Glutamatergic neuron (in vitro differentiated cells): Measurements from ENCODE around the gene ANKMY1. TPM values are rescaled to one million over a fixed set of nuclear protein-coding genes. Genes with fewer than 3 reads are reported as not detected.

Source experiments
- DNase-seq: peaks from one replicate; pipeline ENCODE4 v3.0.0; 2022
- H3K27ac Mint-ChIP-seq: one replicate; pipeline ENCODE4 v1.8.0; 2020; ENCODE audit warnings: mild to moderate bottlenecking, mixed read lengths, inconsistent platforms; ENCODE audit not compliant: unreplicated experiment
- H3K27me3 Mint-ChIP-seq: one replicate; pipeline ENCODE4 v1.8.0; 2020; ENCODE audit warnings: mild to moderate bottlenecking, moderate library complexity, mixed read lengths, inconsistent platforms; ENCODE audit not compliant: unreplicated experiment
- H3K36me3 Mint-ChIP-seq: one replicate; pipeline ENCODE4 v1.8.0; 2020; ENCODE audit warnings: mild to moderate bottlenecking, mixed read lengths, inconsistent platforms; ENCODE audit not compliant: unreplicated experiment
- H3K4me1 Mint-ChIP-seq: one replicate; pipeline ENCODE4 v1.8.0; 2020; ENCODE audit warnings: mild to moderate bottlenecking, low read depth, mixed read lengths, inconsistent platforms; ENCODE audit not compliant: unreplicated experiment
- H3K4me3 Mint-ChIP-seq: one replicate; pipeline ENCODE4 v1.8.0; 2020; ENCODE audit warnings: mild to moderate bottlenecking, mixed read lengths, inconsistent platforms; ENCODE audit not compliant: unreplicated experiment
- H3K9me3 Mint-ChIP-seq: one replicate; pipeline ENCODE4 v1.8.0; 2020; ENCODE audit warnings: mild to moderate bottlenecking, moderate library complexity, mixed read lengths, inconsistent platforms; ENCODE audit not compliant: unreplicated experiment
- CTCF ChIP-seq: fragments of 200-600 bp; sonication (generic); IDR thresholded peaks from one replicate; pipeline ENCODE4 v1.5.0; 2021; ENCODE audit not compliant: partially characterized antibody, unreplicated experiment
- total RNA-seq: library from RNA; stranded (reverse); fragmentation: NEBNext Ultra II Directional; extraction: Animal tissue kit (Norgen Biotek cat#: 25700); gene quantifications from one replicate; pipeline ENCODE4 v1.2.1, GENCODE V29; 2021; ENCODE audit not compliant: unreplicated experiment

Gene ANKMY1
- total RNA-seq, 1 donor from 2014 or later: 9.0 TPM

- H3K4me1 Mint-ChIP-seq: peaks cover 22% of the 10 kb centered on the region
- H3K9me3 Mint-ChIP-seq: peaks cover 25% of the 10 kb centered on the region
- TF ChIP-seq CTCF: no peak
- H3K4me3 Mint-ChIP-seq: no peak overlapping the region
- H3K36me3 Mint-ChIP-seq: peaks cover 25% of the 10 kb centered on the region
- no peak overlapping the region for H3K27ac Mint-ChIP-seq
- peaks cover 7% of the 10 kb centered on the region for H3K27me3 Mint-ChIP-seq
- no peak for DNase-seq
Observed at GRCh38 chr2:240579771-240580614, 22.2 kb upstream of the ANKMY1 start.

- DNase-seq: no peak
- H3K36me3 Mint-ChIP-seq: peaks cover 25% of the 10 kb centered on the region
- H3K9me3 Mint-ChIP-seq: peaks cover 17% of the 10 kb centered on the region
- no peak for TF ChIP-seq CTCF
- no peak overlapping the region for H3K27ac Mint-ChIP-seq
- peaks cover 16% of the 10 kb centered on the region for H3K4me1 Mint-ChIP-seq
- peaks cover 2% of the 10 kb centered on the region for H3K27me3 Mint-ChIP-seq
- H3K4me3 Mint-ChIP-seq: no peak overlapping the region
Observed at GRCh38 chr2:240579071-240579762, 21.4 kb upstream of the ANKMY1 start.

GRCh38 chr2:240578488-240578887 lies 20.7 kb upstream of the ANKMY1 start:
- H3K4me3 Mint-ChIP-seq: no peak overlapping the region
- peaks cover 16% of the 10 kb centered on the region for H3K4me1 Mint-ChIP-seq
- H3K27ac Mint-ChIP-seq: no peak overlapping the region
- TF ChIP-seq CTCF: no peak
- H3K9me3 Mint-ChIP-seq: peaks cover 17% of the 10 kb centered on the region
- H3K27me3 Mint-ChIP-seq: peaks cover 2% of the 10 kb centered on the region
- no peak for DNase-seq
- peaks cover 25% of the 10 kb centered on the region for H3K36me3 Mint-ChIP-seq

GRCh38 chr2:240578110-240578450 lies 20.3 kb upstream of the ANKMY1 start:
- Mint-ChIP-seq H3K27me3 (peaks cover 2% of the 10 kb centered on the region), H3K4me1 (peaks cover 16% of the 10 kb centered on the region), H3K27ac (no peak overlapping the region), H3K36me3 (peaks cover 25% of the 10 kb centered on the region), H3K9me3 (peaks cover 14% of the 10 kb centered on the region), H3K4me3 (no peak overlapping the region)
- DNase-seq: no peak
- TF ChIP-seq CTCF: no peak
